RWPE2 (cell line): Measurements from ENCODE around the gene RALGAPB.

Experiments used
- ATAC-seq: fragments of 200-7000 bp; cut with Tn5 transposase; 3 replicates; pipeline ENCODE4 v1.9.1; 2021; ENCODE audit warnings: low read depth
- DNase-seq: peaks from one replicate; pipeline ENCODE4 v3.0.0-alpha.2; 2020; ENCODE audit warnings: low spot score
- H3K27ac ChIP-seq: fragments of 450-650 bp; 2 replicates; pipeline ENCODE4 v1.5.1; 2017; ENCODE audit warnings: mild to moderate bottlenecking; ENCODE audit not compliant: poor library complexity, severe bottlenecking
- H3K27me3 ChIP-seq: fragments of 250-450 bp; sonication (Bioruptor Pico); 2 replicates; pipeline ENCODE4 v1.5.1; 2021; ENCODE audit warnings: mild to moderate bottlenecking, moderate library complexity; ENCODE audit not compliant: insufficient read depth, poor library complexity, severe bottlenecking
- H3K36me3 ChIP-seq: fragments of 250-450 bp; sonication (Bioruptor Pico); 2 replicates; pipeline ENCODE4 v1.5.1; 2020; ENCODE audit warnings: low read depth, mild to moderate bottlenecking, moderate library complexity
- H3K4me1 ChIP-seq: fragments of 250-450 bp; sonication (Bioruptor Pico); 2 replicates; pipeline ENCODE4 v1.5.1; 2021; ENCODE audit warnings: mild to moderate bottlenecking, moderate library complexity; ENCODE audit not compliant: insufficient read depth, poor library complexity, severe bottlenecking
- H3K4me3 ChIP-seq: fragments of 250-450 bp; sonication (Bioruptor Pico); 2 replicates; pipeline ENCODE4 v1.5.1; 2021; ENCODE audit warnings: mild to moderate bottlenecking, moderate library complexity; ENCODE audit not compliant: severe bottlenecking
- H3K9me3 ChIP-seq: fragments of 250-450 bp; sonication (Bioruptor Pico); 2 replicates; pipeline ENCODE4 v1.5.1; 2021; ENCODE audit warnings: mild to moderate bottlenecking, moderate library complexity; ENCODE audit not compliant: severe bottlenecking
- CTCF ChIP-seq: fragments of 450-650 bp; IDR thresholded peaks from one replicate; pipeline ENCODE4 v1.5.1; 2017; ENCODE audit warnings: mild to moderate bottlenecking, moderate library complexity; ENCODE audit not compliant: poor library complexity, severe bottlenecking

The RALGAPB gene

DNA sequence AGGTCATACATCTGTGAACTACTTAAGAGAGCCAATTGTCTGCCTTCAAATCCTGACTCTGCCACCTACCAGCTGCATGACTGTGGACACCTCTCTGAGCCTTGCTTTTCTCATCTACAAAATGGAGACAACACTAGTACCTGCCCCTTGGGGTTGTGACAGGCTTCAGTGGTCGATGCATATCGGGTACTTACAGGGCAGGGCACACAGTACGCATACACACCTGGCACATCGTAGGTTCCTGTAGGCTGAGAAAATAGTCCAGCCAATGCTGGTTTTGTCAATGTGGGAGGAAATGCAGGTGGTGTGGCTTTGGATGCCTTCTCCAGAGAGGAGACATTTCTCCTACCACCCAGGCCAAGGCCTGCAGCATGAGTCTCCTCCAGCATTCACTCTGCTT lies 110.7 kb downstream of the RALGAPB start:
- no peak for TF ChIP-seq CTCF
- Histone ChIP-seq H3K9me3 (no peaks in the 10 kb centered on the region), H3K27ac (no peak overlapping the region), H3K36me3 (no peaks in the 10 kb centered on the region), H3K27me3 (no peaks in the 10 kb centered on the region), H3K4me3 (no peak overlapping the region), H3K4me1 (peaks cover 4% of the 10 kb centered on the region)
- no peak for DNase-seq
- ATAC-seq = no peak

DNA sequence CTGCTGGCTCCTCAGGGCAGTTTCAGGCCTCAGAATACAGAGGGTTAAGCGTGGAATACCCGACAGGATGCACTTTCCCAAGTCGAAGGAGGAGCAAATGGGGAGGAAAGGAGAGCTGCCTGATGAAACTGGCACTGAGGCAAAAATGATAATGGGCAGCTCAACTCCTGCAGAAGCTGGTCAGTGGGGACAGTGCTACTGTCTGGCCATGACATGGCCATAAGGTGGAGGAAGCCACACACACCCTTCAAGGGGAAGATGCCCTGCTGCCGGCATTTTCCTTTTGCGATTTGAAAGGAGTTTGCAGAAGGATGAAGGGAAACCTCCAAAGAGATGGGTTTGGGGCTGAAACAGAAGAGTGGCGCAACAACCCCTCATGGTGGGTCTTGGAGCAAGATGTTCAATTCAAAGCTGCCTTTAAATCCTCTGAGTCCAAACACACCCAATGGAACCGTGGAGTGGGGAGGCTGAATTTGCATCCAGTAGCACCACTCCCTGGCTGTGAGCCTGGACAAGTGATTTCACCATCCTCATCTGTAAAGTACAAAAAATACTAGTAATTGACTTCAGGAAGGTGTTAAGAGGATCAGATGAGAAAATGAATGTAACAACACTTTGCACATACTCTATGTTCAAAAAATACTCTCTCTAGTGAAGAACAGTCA lies 111.6 kb downstream of the RALGAPB start:
- no peak overlapping the region for H3K4me3 ChIP-seq
- H3K9me3 ChIP-seq = no peaks in the 10 kb centered on the region
- H3K36me3 ChIP-seq = no peaks in the 10 kb centered on the region
- H3K27ac ChIP-seq = no peak overlapping the region
- TF ChIP-seq CTCF = no peak
- DNase-seq = no peak
- H3K27me3 ChIP-seq = no peaks in the 10 kb centered on the region
- H3K4me1 ChIP-seq = peaks cover 4% of the 10 kb centered on the region
- no peak for ATAC-seq

GRCh38 chr20:38585404-38586180 lies 112.9 kb downstream of the RALGAPB start:
- H3K27ac ChIP-seq = no peak overlapping the region
- H3K9me3 ChIP-seq = no peaks in the 10 kb centered on the region
- no peaks in the 10 kb centered on the region for H3K36me3 ChIP-seq
- DNase-seq (no peak), ATAC-seq (no peak)
- peaks cover 4% of the 10 kb centered on the region for H3K4me1 ChIP-seq
- H3K4me3 ChIP-seq = no peak overlapping the region
- no peaks in the 10 kb centered on the region for H3K27me3 ChIP-seq
- no peak for TF ChIP-seq CTCF

DNA sequence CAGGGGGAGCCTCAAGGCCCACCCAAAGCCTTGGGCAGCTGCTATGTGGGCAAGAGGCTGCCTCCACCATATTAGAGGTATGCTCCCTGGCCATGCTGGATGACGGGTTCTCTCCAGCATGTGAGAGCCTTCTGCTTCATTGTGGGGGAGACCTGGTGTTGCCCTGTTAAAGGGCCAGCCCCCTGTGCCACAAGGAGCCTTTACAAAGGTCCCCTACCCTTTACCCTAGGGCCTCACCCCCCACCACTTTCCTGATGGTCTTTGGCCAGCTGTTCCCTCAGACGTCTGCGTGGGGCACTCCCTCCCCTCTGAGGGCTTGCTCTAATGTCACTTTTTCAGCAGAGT lies 113.5 kb downstream of the RALGAPB start:
- H3K4me3 ChIP-seq = no peak overlapping the region
- ATAC-seq = no peak
- H3K9me3 ChIP-seq = no peaks in the 10 kb centered on the region
- DNase-seq = no peak
- no peaks in the 10 kb centered on the region for H3K27me3 ChIP-seq
- no peak for TF ChIP-seq CTCF
- H3K36me3 ChIP-seq = no peaks in the 10 kb centered on the region
- no peak overlapping the region for H3K27ac ChIP-seq
- H3K4me1 ChIP-seq = peaks cover under 1% of the 10 kb centered on the region

DNA sequence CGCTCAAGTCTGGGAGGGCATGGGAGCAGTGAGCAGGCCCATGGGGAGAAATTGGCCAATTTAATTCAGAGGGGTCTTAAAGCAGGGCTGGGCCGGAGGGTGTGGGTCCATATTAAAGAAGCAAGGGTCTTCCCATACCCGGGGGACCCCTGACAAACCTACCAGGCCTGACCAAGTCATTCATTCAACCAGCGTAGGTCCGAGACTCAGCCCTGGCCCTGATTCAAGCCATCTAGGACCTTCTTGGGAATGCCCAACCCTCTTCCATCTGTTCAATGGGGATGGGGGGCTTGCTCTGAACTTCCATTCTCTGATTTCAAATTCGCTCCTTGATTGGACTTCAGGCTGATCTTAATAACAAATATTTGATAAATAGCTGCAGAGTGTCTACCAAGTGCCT lies 115.7 kb downstream of the RALGAPB start:
- Histone ChIP-seq H3K9me3 (no peaks in the 10 kb centered on the region), H3K27me3 (no peaks in the 10 kb centered on the region), H3K27ac (no peak overlapping the region), H3K36me3 (no peaks in the 10 kb centered on the region), H3K4me3 (no peak overlapping the region), H3K4me1 (peaks cover 10% of the 10 kb centered on the region)
- ATAC-seq = no peak
- no peak for DNase-seq
- TF ChIP-seq CTCF = no peak
